GM19099 (cell line): ENCODE measurements around the gene KCNAB2.

Source experiments
- POLR2A ChIP-seq: IDR thresholded peaks from 3 replicates; pipeline ENCODE4 v1.6.1; 2011; ENCODE audit warnings: low read depth; ENCODE audit not compliant: insufficient read length; ENCODE audit errors: extremely low read depth

The KCNAB2 gene

DNA sequence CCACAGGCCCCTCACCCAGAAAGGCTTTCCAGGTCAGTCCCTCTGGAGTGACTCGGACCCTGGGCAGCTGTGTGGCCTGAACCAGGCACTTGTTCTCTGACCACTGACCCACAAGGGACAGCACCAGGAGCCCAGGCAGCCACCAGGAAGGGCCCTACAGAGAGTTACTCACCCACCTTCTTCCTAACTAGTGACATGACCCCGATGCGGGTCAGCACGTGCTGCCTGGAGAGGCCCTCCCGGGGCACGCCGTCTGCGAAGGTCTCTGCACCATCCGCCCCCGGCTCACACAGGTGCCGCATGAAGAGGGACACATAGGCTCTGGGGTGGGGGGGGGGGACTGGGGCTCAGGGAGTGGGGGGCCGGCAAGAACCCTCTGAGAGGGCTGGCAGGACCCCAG, 78.7 kb downstream of the KCNAB2 start:
- no peak for TF ChIP-seq POLR2A

DNA sequence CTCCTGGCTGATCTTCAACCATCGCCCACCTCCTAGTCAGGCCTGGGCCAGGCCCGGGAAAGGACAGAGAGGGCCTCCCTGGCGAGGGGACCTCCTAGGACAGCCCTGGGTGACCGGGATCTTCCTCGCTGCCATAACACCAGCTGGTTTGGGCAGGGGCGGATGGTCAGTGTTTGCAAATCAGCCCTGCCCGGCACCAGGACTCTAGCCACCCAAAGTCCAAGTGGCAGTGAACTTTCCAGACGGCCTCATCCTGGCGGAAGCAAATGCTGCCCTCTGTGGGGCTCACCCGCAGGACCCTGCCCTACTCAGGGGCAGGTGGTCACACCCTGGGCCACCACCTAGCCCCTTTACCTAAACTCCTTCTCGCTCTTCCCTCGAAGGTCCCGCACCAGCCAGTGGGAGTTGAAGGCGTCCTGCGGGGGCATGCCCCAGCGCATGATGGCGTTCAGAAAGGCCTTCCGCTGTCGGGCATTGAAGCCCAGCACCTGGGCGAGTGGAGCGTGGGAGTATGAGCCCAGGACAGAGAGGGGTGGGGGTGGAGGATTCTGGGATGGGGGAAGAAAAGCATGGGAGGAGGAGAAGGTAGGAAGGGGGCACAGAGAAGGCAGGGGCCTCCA, 79.2 kb downstream of the KCNAB2 start:
- TF ChIP-seq POLR2A = no peak

DNA sequence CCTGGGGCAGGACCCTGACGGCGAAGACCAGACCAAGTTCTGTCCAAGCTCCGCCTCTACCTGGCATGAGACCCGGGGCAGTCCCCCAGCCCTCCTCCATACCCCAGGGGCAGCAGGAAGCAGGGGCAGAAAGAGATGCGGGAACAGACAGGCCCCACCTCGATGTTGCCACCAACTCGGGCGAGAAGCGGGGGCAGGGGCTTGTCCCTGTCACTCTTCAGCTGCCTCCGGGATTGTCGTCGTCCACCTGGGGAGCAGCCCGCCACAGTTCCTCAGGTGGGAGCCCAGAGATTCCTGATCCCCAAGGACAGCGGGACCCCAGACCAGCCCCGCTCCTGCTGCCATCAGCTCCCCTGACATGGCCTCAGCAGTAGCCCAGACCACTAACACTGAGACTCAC, 79.7 kb downstream of the KCNAB2 start:
- TF ChIP-seq POLR2A = no peak

GRCh38 chr1:6126028-6126427, 80.3 kb downstream of the KCNAB2 start:
- no peak for TF ChIP-seq POLR2A

DNA sequence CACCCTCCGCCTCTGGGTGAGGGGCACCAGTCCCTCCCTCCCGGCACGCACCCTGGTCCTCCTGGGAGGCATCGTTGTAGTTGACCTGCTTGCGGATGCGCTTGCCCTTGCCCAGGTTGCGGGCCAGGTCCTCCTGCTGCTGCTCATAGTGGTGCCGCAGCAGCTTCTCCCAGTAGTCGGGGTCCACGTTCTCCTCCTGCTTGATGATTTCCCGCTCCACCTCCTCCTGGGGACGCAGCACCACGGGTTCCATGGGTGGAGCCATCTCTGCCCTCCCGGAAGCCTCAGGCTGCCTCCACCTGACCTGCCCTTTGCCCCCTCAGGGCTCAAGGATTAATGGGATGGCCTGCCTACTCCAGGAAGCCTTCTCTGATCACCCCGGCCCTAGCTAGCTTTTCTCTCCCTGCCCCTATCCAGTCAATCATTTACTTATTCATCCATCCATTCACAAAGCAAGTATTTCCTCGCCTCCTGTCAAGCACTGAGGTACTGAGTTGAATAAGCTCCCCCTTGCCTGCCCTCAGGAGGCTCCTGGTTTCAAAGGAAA, 80.9 kb downstream of the KCNAB2 start:
- TF ChIP-seq POLR2A = no peak

- no peak for TF ChIP-seq POLR2A
These were observed 82.0 kb downstream of the KCNAB2 start for GRCh38 chr1:6127587-6128163.

- TF ChIP-seq POLR2A = no peak
These were observed 82.8 kb downstream of the KCNAB2 start for GRCh38 chr1:6128276-6129081.

- no peak for TF ChIP-seq POLR2A
These were observed 83.6 kb downstream of the KCNAB2 start for GRCh38 chr1:6129313-6129712.

- no peak for TF ChIP-seq POLR2A
These were observed 84.3 kb downstream of the KCNAB2 start for GRCh38 chr1:6130036-6130435.

DNA sequence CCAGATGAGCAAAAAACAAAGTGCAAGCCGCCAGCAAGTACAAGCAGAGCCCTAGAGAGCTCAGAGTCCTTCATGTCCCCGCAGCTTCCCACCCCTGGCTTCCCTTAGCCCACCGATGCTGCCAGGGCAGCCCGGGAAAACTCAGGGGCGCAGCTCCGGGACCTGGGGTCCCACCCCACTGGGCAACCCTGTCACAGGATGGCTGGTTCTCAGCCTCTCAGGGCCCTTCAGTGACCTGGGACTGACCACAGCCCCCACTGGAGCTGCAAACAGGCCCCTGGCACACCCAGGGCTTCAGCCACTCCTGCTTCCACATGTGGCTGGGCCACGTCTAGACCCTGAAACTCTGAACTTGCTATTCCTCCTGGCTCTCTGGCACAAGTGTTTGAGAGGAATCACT, 84.9 kb downstream of the KCNAB2 start:
- TF ChIP-seq POLR2A = no peak

GRCh38 chr1:6131561-6131960, 85.9 kb downstream of the KCNAB2 start:
- no peak for TF ChIP-seq POLR2A

- no peak for TF ChIP-seq POLR2A
These were observed 87.6 kb downstream of the KCNAB2 start for GRCh38 chr1:6133146-6133895.

DNA sequence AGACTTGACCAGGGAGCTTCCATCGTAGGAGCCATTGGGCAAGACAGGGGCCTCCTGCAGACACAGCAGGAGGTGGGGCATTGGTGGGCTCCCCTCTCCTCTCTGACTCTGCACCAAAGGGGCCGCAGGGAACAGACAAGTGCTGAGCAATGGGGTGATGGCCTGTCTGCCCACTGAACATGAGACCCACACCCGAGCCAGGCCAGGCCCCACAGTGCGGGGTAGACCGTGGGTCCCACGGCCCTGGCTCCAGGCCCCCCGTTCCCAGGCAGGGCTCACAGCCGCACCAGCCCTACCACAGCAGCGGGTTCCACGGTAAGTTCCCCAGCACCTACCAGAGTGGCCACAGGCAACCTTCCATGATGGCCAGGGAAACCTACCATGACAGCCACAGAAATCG, 88.5 kb downstream of the KCNAB2 start:
- TF ChIP-seq POLR2A = no peak

DNA sequence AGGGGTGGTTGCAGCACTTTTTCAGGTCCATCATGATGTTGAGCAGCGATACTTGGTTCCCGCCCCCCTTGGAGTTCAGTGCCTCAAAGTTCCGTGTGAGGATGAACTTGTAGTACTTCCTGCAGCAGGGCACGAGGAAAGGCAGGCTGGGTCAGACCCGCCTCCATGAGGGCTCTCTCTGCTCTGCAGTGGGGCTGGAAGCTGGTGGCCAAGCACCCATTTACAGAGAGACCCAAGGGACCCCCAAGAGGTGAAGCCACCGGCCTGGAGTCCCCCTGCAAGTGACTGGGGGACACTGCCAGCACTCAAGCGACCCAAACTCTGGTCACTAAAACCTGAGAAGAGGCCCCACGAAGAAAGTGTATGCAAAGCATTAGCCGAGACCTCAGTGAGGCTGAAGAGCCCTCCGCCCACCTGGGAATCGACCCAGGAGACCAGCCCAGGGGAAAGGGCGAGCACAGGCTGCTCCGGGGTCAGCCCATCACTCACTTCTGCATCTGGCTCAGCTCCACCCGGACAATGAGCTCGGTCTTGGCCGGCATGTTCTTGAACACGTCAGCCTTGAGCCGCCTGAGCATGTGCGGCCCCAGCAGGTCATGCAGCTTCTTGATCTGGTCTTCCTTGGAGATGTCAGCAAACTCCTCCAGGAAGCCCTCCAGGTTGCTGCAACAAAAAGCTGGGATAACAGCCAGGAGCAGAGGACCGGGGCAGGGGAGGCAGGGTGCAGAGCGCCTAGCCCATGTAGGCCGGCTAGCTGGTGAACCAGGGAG, 89.2 kb downstream of the KCNAB2 start:
- no peak for TF ChIP-seq POLR2A
